ENCODE measurements around the gene CLECL1.
"Not testable (repeated sequence)": the region's sequence is repeated elsewhere in the genome, so short reads cannot be mapped to it uniquely, and the experiment has no call there.

Gene CLECL1

DNA sequence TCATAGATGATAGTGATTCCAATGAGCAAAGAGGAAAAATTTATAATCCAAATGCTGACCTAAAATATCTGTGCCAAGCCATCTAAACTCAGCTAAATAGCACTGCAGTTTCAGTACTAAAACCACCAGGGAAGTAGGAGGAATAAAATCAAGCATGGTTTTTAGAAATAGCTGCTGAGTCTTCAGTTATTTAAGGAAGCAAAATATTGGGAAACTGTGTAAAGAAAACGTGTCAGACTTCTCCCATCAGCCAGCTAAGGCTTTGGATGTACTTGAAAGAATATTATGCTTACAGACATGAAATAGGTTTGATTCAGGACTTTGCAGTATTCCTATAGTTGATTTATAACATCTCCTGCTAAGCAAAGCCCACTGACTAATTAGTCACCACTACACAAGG is 38.7 kb downstream of the CLECL1 start:
- Histone ChIP-seq H3K4me1 (no peaks in the 10 kb centered on the region), H3K36me3 (no peaks in the 10 kb centered on the region), H3K27me3 (no peaks in the 10 kb centered on the region), H3K9me3 (no peaks in the 10 kb centered on the region), H3K4me3 (ENCODE audit: low read depth, low read length) (no peak overlapping the region)
- TF ChIP-seq, protein P1, sequence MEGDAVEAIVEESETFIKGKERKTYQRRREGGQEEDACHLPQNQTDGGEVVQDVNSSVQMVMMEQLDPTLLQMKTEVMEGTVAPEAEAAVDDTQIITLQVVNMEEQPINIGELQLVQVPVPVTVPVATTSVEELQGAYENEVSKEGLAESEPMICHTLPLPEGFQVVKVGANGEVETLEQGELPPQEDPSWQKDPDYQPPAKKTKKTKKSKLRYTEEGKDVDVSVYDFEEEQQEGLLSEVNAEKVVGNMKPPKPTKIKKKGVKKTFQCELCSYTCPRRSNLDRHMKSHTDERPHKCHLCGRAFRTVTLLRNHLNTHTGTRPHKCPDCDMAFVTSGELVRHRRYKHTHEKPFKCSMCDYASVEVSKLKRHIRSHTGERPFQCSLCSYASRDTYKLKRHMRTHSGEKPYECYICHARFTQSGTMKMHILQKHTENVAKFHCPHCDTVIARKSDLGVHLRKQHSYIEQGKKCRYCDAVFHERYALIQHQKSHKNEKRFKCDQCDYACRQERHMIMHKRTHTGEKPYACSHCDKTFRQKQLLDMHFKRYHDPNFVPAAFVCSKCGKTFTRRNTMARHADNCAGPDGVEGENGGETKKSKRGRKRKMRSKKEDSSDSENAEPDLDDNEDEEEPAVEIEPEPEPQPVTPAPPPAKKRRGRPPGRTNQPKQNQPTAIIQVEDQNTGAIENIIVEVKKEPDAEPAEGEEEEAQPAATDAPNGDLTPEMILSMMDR (IDR thresholded peaks at IDR 0.05; ENCODE audit: low read depth, low read length), result no peak
- DNase-seq, result no peak

DNA sequence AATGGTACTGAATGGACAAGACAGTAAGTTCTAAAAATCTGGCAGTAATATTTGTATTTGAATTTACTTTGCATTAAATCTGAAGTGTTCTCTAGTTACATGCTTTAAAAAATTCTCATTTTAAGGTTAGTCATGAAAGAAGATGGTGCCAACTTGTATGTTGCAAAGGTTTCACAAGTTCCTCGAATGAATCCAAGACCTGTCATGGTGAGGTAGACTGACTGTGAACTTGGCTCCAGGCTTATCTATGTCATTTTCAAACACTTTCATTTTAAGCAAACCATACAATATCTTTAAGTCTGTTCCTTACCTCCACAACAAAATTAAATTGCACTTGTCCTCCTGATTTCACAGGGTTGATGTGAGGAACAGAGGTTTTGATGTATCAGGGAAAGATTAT is 40.0 kb downstream of the CLECL1 start:
- H3K4me1 ChIP-seq, result no peaks in the 10 kb centered on the region
- H3K4me3 ChIP-seq (ENCODE audit: low read depth, low read length), result no peak overlapping the region
- H3K27me3 ChIP-seq, result no peaks in the 10 kb centered on the region
- H3K9me3 ChIP-seq, result no peaks in the 10 kb centered on the region
- DNase-seq, result no peak
- H3K36me3 ChIP-seq, result no peaks in the 10 kb centered on the region
- TF ChIP-seq, protein P1 (IDR thresholded peaks at IDR 0.05; ENCODE audit: low read depth, low read length), result no peak

DNA sequence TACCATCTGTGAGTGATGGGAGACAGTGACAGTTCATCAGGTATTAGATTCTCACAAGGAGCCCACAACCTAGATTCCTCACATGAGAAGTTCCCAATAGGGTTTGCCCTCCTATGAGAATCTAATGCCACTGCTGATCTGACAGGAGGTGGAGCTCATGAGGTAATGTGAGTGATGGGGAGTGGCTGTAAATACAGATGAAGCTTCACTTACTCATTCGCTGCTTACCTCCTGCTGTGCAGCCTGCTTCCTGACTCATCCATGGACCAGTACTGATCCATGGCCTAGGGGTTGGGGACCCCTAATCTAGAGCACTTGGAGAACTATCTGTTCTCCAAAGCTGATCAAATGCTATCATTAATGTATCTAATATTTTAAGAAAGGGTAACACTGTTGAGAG is 45.7 kb downstream of the CLECL1 start:
- Histone ChIP-seq H3K36me3 (no peaks in the 10 kb centered on the region), H3K9me3 (no peaks in the 10 kb centered on the region), H3K4me3 (ENCODE audit: low read depth, low read length) (no peak overlapping the region), H3K4me1 (no peaks in the 10 kb centered on the region), H3K27me3 (no peaks in the 10 kb centered on the region)
- no peak for DNase-seq
- TF ChIP-seq, protein P1 (IDR thresholded peaks at IDR 0.05; ENCODE audit: low read depth, low read length), result no peak

- no peaks in the 10 kb centered on the region for H3K9me3 ChIP-seq
- no peaks in the 10 kb centered on the region for H3K36me3 ChIP-seq
- TF ChIP-seq, protein P1 (IDR thresholded peaks at IDR 0.05; ENCODE audit: low read depth, low read length), result no peak
- H3K4me3 ChIP-seq (ENCODE audit: low read depth, low read length), result no peak overlapping the region
- no peaks in the 10 kb centered on the region for H3K4me1 ChIP-seq
- no peaks in the 10 kb centered on the region for H3K27me3 ChIP-seq
- DNase-seq, result no peak
Observed at GRCh38 chr12:9685915-9686314, 47.0 kb downstream of the CLECL1 start.

GRCh38 chr12:9685366-9685765 is 47.5 kb downstream of the CLECL1 start:
- not testable (repeated sequence) for H3K4me3 ChIP-seq (ENCODE audit: low read depth, low read length); H3K4me1 ChIP-seq; DNase-seq; H3K36me3 ChIP-seq; H3K27me3 ChIP-seq; H3K9me3 ChIP-seq

- not testable (repeated sequence) for DNase-seq; H3K27me3 ChIP-seq; H3K4me1 ChIP-seq; H3K9me3 ChIP-seq; H3K36me3 ChIP-seq; H3K4me3 ChIP-seq (ENCODE audit: low read depth, low read length)
Observed at GRCh38 chr12:9682949-9683348, 49.9 kb downstream of the CLECL1 start.

GRCh38 chr12:9682508-9682907 is 50.4 kb downstream of the CLECL1 start:
- not testable (repeated sequence) for H3K4me3 ChIP-seq (ENCODE audit: low read depth, low read length); H3K9me3 ChIP-seq; H3K27me3 ChIP-seq; DNase-seq; H3K36me3 ChIP-seq; H3K4me1 ChIP-seq

- H3K36me3 ChIP-seq, result no peaks in the 10 kb centered on the region
- TF ChIP-seq, protein P1 (IDR thresholded peaks at IDR 0.05; ENCODE audit: low read depth, low read length), result no peak
- no peak overlapping the region for H3K4me3 ChIP-seq (ENCODE audit: low read depth, low read length)
- no peak for DNase-seq
- peaks cover 7% of the 10 kb centered on the region for H3K4me1 ChIP-seq
- H3K27me3 ChIP-seq, result no peaks in the 10 kb centered on the region
- H3K9me3 ChIP-seq, result no peaks in the 10 kb centered on the region
Observed at GRCh38 chr12:9674226-9674590, 58.7 kb downstream of the CLECL1 start.
